GM18505 (cell line): ENCODE results near the gene PER2.
A peak's percentile ranks its signal among the peaks of the same experiment; 100 is the strongest.

Source experiments
- ATAC-seq: cut with Tn5 transposase; IDR thresholded peaks from one replicate; pipeline ENCODE4 v1.9.1; 2021; ENCODE audit not compliant: unreplicated experiment
- POLR2A ChIP-seq: IDR thresholded peaks from 4 replicates; pipeline ENCODE4 v1.6.1; 2011; ENCODE audit warnings: borderline replicate concordance; ENCODE audit not compliant: insufficient read depth, insufficient read length; ENCODE audit errors: extremely low read depth

PER2 gene

GRCh38 chr2:238244151-238244550 lies 44.3 kb downstream of the PER2 start:
- no peak for ATAC-seq
- TF ChIP-seq POLR2A: no peak

DNA sequence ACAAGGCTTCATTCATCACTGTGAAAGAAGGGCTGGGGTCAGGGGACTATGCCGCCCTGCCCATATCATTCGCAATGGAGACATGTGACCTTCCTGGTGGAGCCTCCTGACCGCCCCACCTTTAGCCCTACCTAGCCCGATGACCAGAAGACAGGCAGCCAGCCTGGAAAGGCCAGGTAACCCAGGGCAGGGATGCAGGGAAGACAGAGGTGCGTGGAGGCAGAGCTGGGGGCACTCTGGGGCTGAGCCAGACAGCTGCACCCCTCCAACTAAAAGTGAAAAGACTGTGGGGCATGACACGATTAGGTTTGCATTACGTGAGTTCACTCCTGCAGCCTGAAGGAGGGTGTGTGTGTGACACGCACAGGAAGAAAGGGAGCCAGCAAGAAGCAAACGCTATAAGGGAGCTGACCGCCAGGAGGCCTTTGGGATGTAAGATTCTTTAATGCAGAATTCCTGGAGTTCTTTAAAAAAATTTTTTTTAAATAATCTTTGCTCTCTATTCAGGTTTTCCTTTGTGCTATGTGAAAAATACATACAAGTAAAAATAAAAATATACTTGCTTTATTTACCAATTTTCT lies 44.8 kb downstream of the PER2 start:
- no peak for ATAC-seq
- no peak for TF ChIP-seq POLR2A

DNA sequence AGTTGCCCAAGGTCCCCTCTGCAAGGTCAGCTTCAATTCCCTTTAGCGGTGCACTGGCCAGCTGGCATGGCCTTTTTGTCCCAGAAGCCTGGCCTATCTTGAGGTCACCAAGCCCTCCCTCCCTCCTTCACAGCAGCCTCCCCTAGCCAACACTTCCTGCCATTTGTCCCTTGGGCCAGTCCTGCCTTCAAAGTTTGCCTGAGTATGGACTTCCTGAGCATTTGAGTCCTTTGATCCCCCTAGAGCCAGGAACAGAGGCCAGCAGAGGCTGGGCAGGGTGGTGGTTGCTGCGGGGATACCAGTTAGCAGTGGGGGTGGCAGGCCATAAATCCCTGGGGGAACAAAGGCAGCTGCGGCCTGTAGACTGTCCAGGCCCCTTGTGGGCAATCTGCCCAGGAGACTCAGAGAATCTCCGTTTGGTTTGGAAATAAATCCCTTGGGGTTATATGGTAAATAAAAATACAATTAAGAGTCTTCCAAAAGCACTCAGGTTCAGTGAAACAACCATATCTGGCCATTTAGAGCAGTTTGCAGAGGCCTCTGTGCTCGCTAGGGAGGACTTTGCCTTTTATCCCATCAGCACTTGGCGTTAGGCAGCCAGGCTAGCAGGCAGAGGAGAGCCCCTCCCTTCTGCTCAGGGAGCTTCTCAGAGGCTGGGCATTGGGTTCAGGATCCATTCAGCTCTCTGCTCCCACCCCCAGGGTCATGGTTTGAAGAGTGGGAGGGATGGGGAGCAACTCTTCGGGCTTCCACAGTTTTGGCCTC lies 45.5 kb downstream of the PER2 start:
- no peak for TF ChIP-seq POLR2A
- no peak for ATAC-seq

- no peak for TF ChIP-seq POLR2A
- no peak for ATAC-seq
These were observed 46.4 kb downstream of the PER2 start for GRCh38 chr2:238241970-238242369.

GRCh38 chr2:238240757-238241711 lies 47.4 kb downstream of the PER2 start:
- ATAC-seq: no peak

DNA sequence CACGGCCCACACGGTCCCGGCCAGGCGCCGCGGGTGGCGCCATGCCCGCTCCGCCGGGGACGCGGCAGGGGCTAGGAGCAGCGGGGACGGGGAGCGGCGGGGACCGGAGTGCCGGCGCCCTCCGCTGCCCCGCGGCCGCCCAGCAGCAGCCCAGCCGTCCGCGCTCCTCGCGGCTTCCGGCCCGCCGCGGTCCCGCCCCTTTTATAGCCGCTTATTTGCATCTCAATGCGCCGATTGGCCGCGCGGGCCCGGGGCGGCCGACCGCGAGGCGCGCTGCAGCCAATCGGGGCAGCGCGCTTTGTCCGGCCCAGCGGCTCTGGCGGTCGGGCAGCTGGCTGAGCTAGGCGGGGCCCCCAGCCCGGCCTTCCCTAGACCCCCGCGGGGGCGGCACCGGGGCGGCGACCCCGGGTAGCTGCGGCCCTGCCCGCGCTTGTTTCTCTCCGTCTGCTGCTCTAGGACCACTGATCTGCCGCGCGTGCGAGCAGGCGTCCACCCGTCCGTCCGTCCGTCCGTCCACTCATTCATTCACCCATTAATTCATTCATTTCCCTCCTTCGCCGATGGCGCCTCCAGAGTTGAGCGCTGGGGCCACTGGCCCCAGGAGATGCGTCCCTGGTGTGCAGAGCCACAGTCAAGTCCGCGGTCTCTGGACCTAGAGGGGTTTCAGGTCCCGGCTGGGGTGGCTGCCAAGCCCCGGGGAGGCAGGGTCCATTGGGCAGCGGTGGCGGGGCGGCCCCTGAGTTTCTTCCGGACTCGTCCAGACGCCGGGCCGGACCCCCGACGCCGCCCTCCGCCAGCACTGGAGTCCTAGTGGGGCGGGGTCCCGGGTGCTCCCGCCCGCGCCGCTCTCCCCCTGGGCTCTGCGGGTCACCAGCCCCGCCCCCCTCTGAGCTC lies 48.3 kb downstream of the PER2 start, which contains the start of gene HES6:
Gene HES6, minus strand, starts transcription at position 176 of the 894 bp plus-strand sequence. Its CDS starts 133 bp downstream, at position 43.
- peak; percentile 82 for TF ChIP-seq POLR2A
- ATAC-seq: peak; percentile 71

More at GRCh38 chr2:238240757-238241711, 47.4 kb downstream of the PER2 start:
- no peak for TF ChIP-seq POLR2A

GRCh38 chr2:238239543-238239862 lies 48.9 kb downstream of the PER2 start:
- TF ChIP-seq POLR2A: no peak
- ATAC-seq: peak; percentile 14

DNA sequence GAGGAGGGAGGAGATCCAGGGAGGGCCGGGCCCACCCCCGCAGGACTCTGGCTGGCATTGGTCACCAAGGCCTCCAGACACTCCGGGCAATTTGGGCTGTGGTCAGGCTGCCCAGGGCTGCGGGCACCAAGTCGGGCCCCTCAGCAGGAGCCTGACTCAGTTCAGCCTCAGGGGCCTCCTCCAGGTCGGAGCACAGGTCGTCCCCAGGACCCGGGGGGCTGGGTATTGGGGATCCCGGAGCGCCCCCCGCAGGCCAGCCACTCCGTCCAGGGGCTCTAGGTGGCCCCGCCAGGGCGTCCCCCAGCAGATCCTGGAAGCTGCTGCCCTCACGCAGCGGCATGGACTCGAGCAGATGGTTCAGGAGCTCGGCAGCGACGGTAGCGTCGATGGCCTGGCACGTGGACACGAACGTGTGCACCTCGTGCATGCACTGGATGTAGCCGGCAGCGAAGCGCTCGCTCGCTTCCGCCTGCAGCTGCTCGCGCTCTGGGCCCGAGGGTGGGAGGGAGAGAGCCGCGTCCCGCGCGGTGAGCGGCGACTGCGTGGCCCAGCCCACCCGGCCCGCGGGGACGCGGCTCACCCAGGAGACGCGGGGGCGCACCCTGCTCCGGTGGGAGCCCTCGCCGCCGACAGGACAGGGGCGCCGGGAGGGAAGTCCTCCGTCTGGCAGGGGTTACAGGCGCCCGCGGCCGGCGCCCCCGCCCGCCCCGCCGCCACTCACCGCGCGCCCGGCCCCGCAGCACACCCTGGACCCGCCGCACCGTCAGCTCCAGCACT lies 49.5 kb downstream of the PER2 start:
- no peak for TF ChIP-seq POLR2A
- peak; percentile 3 for ATAC-seq

GRCh38 chr2:238238311-238238765 lies 50.1 kb downstream of the PER2 start:
- TF ChIP-seq POLR2A: no peak

GRCh38 chr2:238237431-238238135 lies 50.8 kb downstream of the PER2 start:
- ATAC-seq: no peak

More at GRCh38 chr2:238238311-238238765, 50.1 kb downstream of the PER2 start:
- ATAC-seq: no peak

GRCh38 chr2:238236571-238236970 lies 51.8 kb downstream of the PER2 start:
- TF ChIP-seq POLR2A: no peak
- no peak for ATAC-seq

More at GRCh38 chr2:238237431-238238135, 50.8 kb downstream of the PER2 start:
- no peak for TF ChIP-seq POLR2A
